Endodermal cell (in vitro differentiated cells): ENCODE measurements around the gene ALDH1L1. TPM values are rescaled to one million over a fixed set of nuclear protein-coding genes. Genes with fewer than 3 reads are reported as not detected.
A peak's percentile ranks its signal among the peaks of the same experiment; 100 is the strongest.

Experiments used
- DNase-seq: peaks from one replicate; pipeline ENCODE4 v3.0.0-alpha.2; 2017
- H3K27ac ChIP-seq: 2 replicates; pipeline ENCODE4 v1.5.1; 2013; ENCODE audit warnings: mild to moderate bottlenecking, low read depth, low read length, moderate library complexity
- H3K27me3 ChIP-seq: 2 replicates; pipeline ENCODE4 v1.6.1; 2013; ENCODE audit warnings: mild to moderate bottlenecking, low read length, moderate library complexity; ENCODE audit not compliant: insufficient read depth, control insufficient read depth, poor library complexity, severe bottlenecking
- H3K36me3 ChIP-seq: 2 replicates; pipeline ENCODE4 v1.7.0; 2013; ENCODE audit warnings: mild to moderate bottlenecking, low read length, moderate library complexity; ENCODE audit not compliant: control insufficient read depth, insufficient read depth
- H3K4me1 ChIP-seq: one replicate; pipeline ENCODE4 v1.7.0; 2013; ENCODE audit warnings: low read length; ENCODE audit not compliant: control insufficient read depth, insufficient read depth
- H3K4me3 ChIP-seq: 2 replicates; pipeline ENCODE4 v1.5.1; 2013; ENCODE audit warnings: mild to moderate bottlenecking, low read length, moderate library complexity
- H3K9ac ChIP-seq: 2 replicates; pipeline ENCODE4 v1.6.1; 2013; ENCODE audit warnings: mild to moderate bottlenecking, low read length, moderate library complexity; ENCODE audit not compliant: poor library complexity, severe bottlenecking; ENCODE audit errors: extremely low read depth
- H3K9me3 ChIP-seq: 2 replicates; pipeline ENCODE4 v1.6.1; 2013; ENCODE audit warnings: mild to moderate bottlenecking, low read length, moderate library complexity; ENCODE audit not compliant: control insufficient read depth
- H3K27ac Mint-ChIP-seq: 2 replicates; pipeline ENCODE4 v1.8.0; 2020; ENCODE audit warnings: mixed read lengths
- H3K27me3 Mint-ChIP-seq: 2 replicates; pipeline ENCODE4 v1.8.0; 2021; ENCODE audit warnings: mild to moderate bottlenecking, mixed read lengths; ENCODE audit not compliant: insufficient read depth
- H3K36me3 Mint-ChIP-seq: 2 replicates; pipeline ENCODE4 v1.8.0; 2020; ENCODE audit warnings: low read depth, mixed read lengths
- H3K4me1 Mint-ChIP-seq: 2 replicates; pipeline ENCODE4 v1.8.0; 2020; ENCODE audit warnings: mixed read lengths
- H3K4me3 Mint-ChIP-seq: 2 replicates; pipeline ENCODE4 v1.8.0; 2020; ENCODE audit warnings: mild to moderate bottlenecking, moderate library complexity, mixed read lengths
- H3K9me3 Mint-ChIP-seq: 2 replicates; pipeline ENCODE4 v1.8.0; 2020; ENCODE audit warnings: mild to moderate bottlenecking, mixed read lengths
- WGBS, 2 experiments: methylation state at CpG; one replicate each; pipeline versions ENCODE4 v1.1.5 to v1.1.7; 2013; ENCODE audit warnings: missing lambda C conversion rate in 2 of 2, mixed read lengths in 1 of 2; ENCODE audit not compliant: insufficient coverage in 1 of 2, insufficient read length in 1 of 2; 5-methylcytosine and 5-hydroxymethylcytosine counted together
- total RNA-seq, 2 donors: library from RNA; stranded (reverse); fragmentation: NEBNext Ultra II Directional in 1 of 2; extraction: Animal tissue kit (Norgen Biotek cat#: 25700) in 1 of 2; gene quantifications; 2 replicates in 1 of 2; 3 replicates in 1 of 2; pipeline ENCODE4 v1.2.1, GENCODE V29; 2021
- TF ChIP-seq, protein P1 (sequence below): fragments of 200-600 bp; sonication (generic); conservative IDR thresholded peaks from 2 replicates; pipeline ENCODE4 v1.5.0; 2021; ENCODE audit warnings: antibody characterized with exemption, mild to moderate bottlenecking

The ALDH1L1 gene
- total RNA-seq, 2 donors from 2014 or later: 1.0 to 1.6 TPM

DNA sequence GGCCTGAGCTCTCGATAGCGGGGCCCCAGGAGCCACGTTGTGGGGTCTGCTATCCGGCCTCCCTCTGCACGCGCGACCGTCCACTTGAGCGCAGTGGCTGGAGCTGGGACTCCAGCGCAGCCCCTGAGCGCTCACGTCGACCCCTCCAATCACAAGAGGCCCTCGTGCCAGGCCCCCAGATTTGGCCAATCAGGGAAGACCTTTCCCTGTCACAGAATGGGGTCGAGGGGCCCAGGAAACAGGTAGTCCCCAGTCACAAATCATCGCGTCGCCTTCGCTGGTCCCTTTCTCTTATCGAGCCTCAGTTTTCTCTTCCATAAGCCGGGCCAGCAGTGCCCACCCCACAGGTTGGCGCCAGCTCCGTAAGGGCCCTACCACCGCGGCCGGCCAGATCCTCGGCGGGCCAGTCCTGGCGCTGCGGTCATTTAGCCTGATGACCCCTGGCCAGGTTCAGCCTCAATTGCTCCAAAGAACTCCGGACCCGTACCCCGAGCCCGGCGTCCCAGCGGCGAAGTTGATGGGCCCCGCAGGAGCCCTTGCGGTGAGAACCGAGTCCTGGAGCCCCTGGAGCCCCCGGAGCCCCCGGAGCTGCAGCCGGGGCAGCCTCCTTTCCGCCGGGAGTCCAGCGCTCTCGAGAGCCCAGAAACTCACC lies 435 bp downstream of the ALDH1L1 start:
- H3K9me3 ChIP-seq: no peaks in the 10 kb centered on the region
- WGBS, 2 experiments: 0 to 2% methylated on average over 2 to 47 of the region's 47 CpGs
- Mint-ChIP-seq H3K4me1 (peaks cover 11% of the 10 kb centered on the region), H3K36me3 (no peaks in the 10 kb centered on the region), H3K9me3 (no peaks in the 10 kb centered on the region), H3K27ac (peak overlapping the region; percentile 78), H3K27me3 (peaks cover 66% of the 10 kb centered on the region), H3K4me3 (peak overlapping the region; percentile 66)
- DNase-seq: peak; percentile 89
- peaks cover 75% of the 10 kb centered on the region for H3K27me3 ChIP-seq
- no peak overlapping the region for H3K9ac ChIP-seq
- TF ChIP-seq, protein P1, sequence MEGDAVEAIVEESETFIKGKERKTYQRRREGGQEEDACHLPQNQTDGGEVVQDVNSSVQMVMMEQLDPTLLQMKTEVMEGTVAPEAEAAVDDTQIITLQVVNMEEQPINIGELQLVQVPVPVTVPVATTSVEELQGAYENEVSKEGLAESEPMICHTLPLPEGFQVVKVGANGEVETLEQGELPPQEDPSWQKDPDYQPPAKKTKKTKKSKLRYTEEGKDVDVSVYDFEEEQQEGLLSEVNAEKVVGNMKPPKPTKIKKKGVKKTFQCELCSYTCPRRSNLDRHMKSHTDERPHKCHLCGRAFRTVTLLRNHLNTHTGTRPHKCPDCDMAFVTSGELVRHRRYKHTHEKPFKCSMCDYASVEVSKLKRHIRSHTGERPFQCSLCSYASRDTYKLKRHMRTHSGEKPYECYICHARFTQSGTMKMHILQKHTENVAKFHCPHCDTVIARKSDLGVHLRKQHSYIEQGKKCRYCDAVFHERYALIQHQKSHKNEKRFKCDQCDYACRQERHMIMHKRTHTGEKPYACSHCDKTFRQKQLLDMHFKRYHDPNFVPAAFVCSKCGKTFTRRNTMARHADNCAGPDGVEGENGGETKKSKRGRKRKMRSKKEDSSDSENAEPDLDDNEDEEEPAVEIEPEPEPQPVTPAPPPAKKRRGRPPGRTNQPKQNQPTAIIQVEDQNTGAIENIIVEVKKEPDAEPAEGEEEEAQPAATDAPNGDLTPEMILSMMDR: no peak
- H3K4me1 ChIP-seq: no peaks in the 10 kb centered on the region
- H3K4me3 ChIP-seq: peak overlapping the region; percentile 79
- no peaks in the 10 kb centered on the region for H3K36me3 ChIP-seq
- no peak overlapping the region for H3K27ac ChIP-seq

DNA sequence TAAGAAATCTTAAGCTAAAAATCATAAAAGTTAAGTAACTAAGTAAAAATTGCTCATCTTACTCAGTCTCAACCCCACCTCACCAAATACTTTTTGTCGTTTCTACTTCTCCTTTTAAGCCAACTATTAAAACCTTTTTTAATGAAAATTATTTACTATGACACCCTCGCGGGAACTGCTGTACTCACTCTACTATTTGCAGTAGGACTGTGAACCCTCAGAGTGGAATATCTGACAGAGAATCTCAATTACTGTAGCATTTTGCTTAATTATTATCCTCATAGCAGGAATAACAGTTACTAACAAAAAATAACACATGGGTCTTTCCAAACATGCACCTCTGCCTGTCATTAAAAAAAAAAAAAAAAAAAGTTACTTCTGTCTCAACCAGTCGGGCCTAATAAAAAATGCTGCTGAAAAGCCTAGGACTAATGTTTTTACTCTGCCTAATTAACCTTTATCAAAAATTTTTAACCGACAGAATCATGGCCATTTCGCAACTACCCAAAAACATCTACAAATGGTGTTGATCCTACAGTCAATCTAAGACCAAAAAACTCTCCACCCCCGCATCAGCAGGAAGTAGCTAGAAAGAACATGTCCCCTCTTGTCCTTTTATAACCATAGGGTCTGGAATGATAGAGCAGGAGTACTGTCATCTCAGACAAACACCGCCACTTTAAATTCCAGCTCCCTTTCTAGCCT lies 10.2 kb downstream of the ALDH1L1 start:
- no peak for DNase-seq
- no peak overlapping the region for H3K4me3 ChIP-seq

DNA sequence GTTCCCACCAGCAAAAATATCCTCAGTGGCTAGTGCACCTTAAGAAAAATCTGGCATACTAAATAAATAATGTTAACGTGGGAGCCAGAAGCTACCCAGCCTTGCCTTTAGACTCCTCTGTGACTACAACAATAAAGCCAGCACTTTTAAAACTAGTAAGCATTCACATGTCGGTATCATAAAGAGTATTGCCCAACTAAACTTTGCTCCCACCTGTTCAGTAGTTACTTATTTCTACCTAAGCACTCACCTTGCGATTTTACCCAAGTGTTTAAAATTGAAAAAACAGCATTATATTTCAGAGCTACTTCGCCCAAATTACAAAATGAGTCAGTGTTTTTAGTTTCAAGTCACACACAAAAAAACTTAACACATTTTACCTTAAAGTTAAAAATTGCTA lies 12.8 kb downstream of the ALDH1L1 start:
- Histone ChIP-seq H3K9ac (no peak overlapping the region), H3K36me3 (no peaks in the 10 kb centered on the region), H3K9me3 (peaks cover 7% of the 10 kb centered on the region), H3K4me1 (no peaks in the 10 kb centered on the region), H3K27me3 (no peaks in the 10 kb centered on the region), H3K4me3 (no peak overlapping the region), H3K27ac (no peak overlapping the region)
- TF ChIP-seq, protein P1: no peak
- Mint-ChIP-seq H3K4me3 (no peak overlapping the region), H3K27me3 (peaks cover 5% of the 10 kb centered on the region), H3K27ac (no peak overlapping the region), H3K36me3 (no peaks in the 10 kb centered on the region), H3K4me1 (peaks cover 2% of the 10 kb centered on the region), H3K9me3 (peaks cover 4% of the 10 kb centered on the region)
- DNase-seq: no peak
- 95% methylated on average over 3 to 4 of the region's 4 CpGs for WGBS, 2 experiments

More for the DNA sequence above, 10.2 kb downstream of the ALDH1L1 start:
- TF ChIP-seq, protein P1: no peak
- no peak overlapping the region for H3K27ac ChIP-seq
- Mint-ChIP-seq H3K27me3 (peaks cover 2% of the 10 kb centered on the region), H3K4me3 (no peak overlapping the region), H3K9me3 (peaks cover 2% of the 10 kb centered on the region), H3K27ac (no peak overlapping the region), H3K36me3 (no peaks in the 10 kb centered on the region), H3K4me1 (peaks cover 2% of the 10 kb centered on the region)
- no peak overlapping the region for H3K9ac ChIP-seq
- 93 to 96% methylated on average over 5 to 8 of the region's 8 CpGs for WGBS, 2 experiments
- no peaks in the 10 kb centered on the region for H3K36me3 ChIP-seq
- H3K27me3 ChIP-seq: peaks cover under 1% of the 10 kb centered on the region
- no peaks in the 10 kb centered on the region for H3K9me3 ChIP-seq
- no peaks in the 10 kb centered on the region for H3K4me1 ChIP-seq
